GM18870 (cell line): ENCODE results near the gene RMI2.
"Not testable (repeated sequence)": the region's sequence is repeated elsewhere in the genome, so short reads cannot be mapped to it uniquely, and the experiment has no call there.

Experiments
- ATAC-seq: cut with Tn5 transposase; IDR thresholded peaks from one replicate; pipeline ENCODE4 v1.9.1; 2021; ENCODE audit warnings: moderate library complexity; ENCODE audit not compliant: unreplicated experiment

RMI2 gene

DNA sequence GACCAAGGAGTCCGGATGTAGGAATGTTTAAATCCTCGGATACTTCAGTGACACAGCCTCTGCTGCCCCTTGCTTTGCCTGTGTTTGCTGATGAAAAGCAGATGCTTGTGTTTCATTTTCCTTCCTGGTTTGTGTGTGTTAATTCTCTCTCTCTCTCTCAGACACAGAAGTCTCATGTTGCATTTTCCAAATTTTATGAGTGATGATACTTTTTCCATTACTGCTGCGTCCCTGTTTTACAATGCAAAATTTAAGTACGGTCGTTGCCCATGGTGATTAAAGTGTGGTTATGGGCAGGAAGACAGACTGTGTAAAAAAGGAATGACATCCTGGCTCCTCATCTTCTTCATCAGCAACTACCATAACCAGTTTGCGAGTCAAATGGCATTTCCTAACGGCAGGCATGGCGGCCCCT is 5.7 kb downstream of the RMI2 start:
- ATAC-seq: no peak

DNA sequence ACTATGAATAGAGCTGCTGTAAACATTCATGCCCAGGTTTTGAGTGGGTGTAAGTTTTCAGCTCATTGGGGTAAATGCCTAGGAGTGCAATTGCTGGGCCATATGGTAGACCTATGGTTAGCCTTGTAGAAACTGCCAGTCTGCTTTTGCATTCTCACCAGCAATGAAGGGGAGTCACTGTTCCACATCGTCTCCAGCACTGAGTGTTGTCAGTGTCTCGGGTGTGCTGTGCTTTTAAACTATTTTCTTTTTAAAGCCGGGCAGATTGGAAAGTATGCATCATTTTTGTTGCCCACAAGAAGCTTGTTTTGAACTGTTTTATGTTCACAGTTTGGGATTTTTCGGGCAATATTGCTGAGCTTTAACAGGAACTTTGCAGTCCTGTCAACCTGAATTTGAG is 7.9 kb downstream of the RMI2 start:
- ATAC-seq: no peak

DNA sequence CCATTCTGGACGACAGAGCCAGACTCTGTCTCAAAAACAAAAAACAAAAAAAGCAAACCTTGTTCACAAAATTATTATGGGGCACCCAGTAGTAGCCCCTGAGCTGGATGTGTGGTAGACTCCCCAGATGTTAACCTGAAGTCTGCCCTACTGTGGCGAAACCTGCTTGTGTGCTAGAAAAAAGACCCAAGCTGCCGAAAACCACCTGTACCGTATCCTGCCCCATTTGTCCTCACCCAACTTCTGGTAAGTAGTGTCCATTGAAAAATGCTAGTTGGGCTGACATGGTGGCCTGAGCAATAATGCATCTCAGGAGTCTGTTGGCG is 9.1 kb downstream of the RMI2 start:
- ATAC-seq: peak; percentile 25

DNA sequence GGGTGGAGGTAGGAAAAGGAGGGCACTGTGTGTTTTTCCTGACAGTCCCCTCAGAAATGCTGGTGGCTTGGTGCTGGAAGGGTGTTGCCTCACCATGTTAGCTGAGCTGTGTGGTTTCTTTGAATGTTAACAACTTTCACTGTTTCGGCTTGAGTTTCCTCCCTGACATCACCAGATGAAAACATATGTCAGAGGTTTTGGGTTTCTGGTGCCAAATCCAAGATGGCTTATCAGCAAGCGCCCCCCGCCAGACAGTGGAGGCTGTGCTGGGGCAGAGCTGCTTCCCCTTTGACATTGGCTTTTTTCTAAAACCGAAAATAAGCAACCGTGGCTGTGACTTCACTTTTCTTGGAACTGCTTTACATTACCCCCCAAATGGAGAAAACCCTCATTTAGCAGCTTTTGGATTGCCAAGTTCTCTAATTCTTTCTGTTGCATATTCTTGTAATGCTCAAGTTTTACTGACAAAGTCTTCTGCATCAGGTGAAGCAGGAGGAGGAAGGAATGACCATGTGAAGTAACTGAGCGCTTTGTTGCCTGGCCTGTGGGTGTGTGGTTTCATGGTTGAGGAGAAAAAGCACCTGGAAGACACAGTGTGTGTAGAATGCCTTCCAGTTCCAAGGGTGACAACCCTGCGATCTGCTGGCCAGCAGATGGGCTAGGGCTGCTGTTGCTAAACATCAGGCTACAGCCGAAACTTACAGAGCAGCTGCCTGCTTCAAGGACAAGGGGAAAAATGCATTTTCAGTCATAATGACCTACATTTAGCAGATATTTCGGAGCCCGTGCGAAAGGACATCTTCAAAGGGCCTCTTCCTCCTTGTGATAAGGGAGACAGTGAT is 9.7 kb downstream of the RMI2 start:
- ATAC-seq: peak; percentile 76

DNA sequence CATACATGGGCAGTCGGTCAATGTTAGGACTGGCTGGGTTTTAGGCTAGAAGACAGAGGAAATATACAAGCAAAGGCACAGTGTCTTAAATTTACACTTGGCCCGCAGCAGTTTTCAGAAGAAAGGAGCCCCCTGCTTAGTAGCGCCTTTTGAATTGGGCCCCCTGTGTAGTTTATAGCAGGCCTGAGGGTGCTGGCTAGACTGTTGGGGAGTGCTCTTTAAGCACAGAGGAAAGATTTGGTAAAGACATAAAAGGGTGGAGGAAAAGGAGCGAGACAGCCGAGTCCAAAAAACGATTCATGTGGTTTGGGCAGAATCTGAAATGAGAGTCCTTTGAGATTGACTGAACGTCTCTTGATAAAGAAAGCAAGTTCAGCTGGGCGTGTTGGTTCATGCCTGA is 10.6 kb downstream of the RMI2 start:
- ATAC-seq: no peak

DNA sequence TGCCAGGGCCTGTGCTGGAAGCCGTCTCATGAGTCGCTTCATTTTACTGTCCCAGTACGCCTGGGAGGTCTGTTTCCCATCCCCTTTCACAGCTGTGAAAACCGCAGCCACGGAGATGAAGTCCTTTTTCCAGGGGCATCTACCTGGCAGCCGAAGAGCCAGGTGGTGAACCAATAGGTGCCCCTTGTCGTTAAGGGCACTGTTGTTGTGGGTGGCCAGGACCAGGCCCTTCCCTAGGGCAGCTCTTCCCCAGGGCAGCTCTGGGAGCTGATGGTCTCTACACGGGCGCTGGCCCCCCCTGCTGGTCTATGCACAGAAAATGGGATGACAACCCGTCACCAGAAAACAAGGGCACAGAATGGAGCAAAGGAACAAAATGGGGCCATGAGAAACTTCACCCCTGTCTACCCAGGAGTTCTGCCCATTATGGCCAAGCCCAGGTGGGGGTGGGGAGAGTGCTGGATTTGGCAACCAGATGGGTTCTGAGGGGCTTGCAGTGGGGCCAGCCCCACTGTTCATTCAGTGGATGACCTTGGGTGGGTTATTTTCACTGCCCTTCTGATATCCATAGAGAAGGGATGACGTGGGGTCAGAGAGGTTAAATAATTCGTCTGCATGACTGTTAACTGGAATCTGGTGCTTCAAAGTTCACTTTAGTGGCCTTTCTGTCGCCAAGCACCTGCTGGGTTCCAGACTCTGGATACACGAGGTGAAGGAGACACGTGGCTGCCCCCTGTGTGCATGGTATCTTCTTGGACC is 11.5 kb downstream of the RMI2 start:
- ATAC-seq: no peak

DNA sequence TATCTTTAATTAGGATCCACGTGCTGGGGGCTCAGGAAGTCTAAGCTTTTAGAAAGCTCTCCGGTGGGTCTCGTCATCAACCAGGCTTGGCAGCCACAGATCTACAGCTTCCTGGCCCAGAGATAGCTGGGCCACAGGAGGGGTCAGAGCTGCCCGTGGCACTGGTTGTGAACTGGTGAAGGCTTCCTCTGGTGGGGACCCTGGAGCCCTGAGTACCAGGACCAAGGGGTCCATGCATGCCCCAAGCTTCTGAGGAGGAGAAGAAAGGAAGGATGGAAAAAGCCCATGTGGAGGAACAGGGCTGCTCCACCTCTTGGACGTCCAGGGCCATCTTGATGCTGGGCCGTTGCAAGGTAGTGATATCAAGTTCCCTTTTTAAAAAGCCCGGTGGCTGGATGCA is 13.3 kb downstream of the RMI2 start:
- no peak for ATAC-seq

DNA sequence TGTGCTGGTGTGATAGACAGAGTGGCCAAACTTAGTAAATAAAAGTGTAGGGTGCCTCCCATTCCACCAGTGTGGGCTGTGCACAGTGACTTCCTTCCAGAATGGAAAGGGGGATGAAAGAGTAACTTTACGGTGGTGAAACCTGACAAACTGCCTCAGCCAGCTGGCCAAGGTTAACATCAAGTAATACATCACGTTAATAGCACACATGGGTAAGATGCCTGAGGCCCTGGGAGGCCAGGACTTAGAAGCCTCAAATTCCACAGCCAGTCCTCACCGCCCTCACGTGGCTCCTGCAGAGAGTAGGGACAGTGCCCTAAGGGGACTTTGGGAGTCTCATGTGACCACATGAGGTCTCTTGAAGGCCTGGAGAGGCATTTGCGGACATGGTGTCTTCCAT is 14.1 kb downstream of the RMI2 start:
- ATAC-seq: no peak

DNA sequence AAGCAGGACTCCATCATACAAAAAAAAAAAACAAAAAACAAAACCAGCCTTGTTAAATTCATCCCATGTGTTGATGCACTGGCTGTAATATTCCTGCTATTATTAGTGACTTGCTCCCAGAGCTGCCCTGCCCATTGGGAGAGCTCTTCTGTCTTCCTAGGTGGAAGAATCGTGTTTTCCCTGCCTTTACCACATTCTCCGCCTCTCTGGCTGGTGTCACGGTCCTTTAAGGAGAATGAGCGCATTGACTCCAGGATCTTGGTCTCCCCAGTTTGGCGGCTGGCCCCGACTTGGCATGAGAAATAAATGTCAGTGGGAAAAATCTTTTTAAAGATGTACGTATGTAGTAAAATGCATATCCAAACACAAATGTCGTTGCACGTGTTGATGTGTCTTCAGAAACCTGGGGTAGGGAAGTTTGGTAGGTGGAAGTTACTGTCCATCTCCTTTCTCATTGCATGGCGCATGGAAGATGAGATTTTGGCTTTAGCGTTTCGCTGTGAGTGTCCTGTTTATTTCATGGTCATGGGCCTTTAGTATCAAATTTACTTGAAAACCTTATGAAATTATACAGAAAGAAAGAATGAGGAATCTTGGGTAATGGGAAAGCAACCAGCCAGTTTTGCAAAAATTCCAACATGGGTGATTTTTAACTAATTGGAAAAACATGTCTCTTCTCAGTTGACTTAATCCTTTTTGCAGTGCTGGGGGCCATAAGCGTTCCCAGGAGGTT is 15.5 kb downstream of the RMI2 start:
- no peak for ATAC-seq

DNA sequence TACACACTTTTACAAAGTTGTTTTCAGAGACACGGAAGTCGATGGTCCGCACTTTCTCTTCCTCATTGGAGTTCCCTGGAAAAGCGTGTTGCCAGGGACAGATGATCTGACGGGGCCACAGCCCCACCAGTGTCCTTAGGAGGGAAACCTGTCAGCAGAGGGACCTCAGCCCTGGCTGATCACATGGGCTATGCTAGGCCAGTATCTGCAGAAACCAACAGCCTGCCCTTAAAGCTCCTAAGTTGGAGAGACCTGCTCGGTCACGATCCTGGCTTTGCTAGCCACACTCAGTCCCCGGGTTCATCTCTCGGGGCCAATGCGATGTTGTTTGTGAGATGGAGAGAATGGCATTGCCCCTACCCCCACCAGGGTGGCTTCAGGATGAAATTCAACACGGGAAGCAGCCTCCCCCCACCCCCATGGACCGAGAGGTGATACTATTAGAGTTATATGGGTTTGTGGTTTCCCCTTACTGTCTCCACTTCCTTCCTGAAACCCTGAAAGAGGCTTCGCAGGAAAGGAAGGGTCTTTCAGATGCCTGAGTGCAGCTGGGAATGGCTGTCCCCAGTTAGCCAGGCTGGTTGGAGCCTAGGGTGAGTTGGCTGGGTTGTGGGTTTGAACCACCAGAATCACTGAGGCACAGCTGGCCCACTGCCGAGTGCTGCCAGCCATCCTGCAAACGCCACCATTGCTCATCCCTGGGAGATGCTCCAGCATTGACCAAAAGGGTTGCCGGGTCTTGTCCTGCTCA is 16.6 kb downstream of the RMI2 start:
- no peak for ATAC-seq

DNA sequence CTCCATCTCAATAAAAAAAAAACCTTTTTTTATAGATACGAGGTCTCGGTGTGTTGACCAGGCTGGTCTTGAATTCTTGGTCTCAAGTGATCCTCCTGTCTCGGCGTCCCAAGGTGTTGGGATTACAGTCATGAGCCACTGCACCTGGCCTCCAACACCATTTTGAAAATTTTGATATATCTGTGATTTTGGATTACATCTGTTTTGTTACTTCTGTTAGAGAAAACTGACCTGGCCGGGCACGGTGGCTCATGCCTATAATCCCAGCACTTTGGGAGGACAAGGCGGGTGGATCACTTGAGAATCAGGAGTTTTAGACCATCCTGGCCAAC is 18.6 kb downstream of the RMI2 start:
- no peak for ATAC-seq

DNA sequence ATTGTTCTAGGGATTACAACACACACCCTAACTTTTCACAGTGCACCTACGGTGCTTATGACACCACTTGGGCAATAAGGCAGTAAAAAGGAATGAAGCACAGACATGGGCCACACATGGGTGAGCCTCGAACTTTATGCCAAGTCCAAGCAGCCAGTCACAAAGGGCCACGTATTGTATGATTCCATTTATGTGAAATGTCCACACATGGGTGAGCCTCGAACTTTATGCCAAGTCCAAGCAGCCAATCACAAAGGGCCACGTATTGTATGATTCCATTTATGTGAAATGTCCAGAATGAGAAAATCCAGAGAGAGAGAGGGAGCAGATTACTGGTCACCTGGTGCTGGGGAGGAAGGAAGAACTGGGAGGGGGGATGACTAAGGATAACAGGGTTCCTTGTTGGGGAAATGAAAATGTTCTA is 22.2 kb downstream of the RMI2 start:
- no peak for ATAC-seq

DNA sequence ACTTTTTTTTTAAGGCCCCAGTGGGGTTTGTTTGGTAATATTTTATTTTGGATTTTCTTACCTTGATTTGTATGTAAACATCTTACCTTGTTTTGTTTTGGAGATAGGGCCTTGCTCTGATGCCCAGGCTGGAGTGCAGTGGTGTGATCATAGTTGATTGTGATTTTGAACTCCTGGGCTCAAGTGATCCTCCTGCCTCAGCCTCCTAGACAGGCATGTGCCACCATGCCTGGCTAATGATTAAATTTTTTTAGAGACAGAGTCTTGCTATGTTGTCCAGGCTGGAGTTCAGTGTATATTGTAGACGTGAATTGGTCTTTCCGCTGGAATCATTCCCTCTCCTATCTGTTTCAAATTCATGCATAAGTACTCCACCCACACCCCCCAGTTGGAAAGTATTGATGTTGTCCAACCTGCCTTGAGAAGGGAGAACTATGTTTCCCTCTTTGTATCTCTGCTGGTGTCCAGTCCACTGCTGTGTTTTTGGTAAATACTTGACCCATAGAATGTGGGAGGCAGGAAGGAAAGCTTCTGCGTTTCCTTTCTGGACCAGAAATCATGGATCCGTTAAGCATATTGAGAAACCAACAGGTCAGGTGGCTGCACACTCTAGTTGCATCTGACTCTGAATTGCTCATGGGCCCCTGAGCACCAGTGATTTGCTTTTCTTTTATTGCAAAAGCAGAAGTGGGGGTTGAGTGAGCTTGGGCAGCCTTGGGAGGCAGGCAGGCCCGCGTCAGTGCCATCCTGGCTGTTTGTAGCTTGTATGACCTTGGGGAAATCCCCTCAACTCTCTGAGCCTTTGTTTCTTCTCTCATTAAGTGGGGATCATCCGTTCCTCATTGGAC is 25.0 kb downstream of the RMI2 start:
- no peak for ATAC-seq

DNA sequence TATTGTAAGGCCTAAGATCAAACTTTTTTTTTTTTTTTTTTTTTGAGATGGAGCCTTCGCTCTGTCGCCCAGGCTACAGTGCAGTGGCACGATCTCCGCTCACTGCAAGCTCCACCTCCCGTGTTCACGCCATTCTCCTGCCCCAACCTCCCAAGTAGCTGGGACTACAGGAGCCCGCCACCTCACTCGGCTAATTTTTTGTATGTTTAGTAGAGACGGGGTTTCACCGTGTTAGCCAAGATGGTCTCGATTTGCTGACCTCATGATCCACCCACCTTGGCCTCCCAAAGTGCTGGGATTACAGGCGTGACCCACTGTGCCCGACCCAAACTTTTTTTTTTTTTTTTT is 25.6 kb downstream of the RMI2 start:
- ATAC-seq: not testable (repeated sequence)

DNA sequence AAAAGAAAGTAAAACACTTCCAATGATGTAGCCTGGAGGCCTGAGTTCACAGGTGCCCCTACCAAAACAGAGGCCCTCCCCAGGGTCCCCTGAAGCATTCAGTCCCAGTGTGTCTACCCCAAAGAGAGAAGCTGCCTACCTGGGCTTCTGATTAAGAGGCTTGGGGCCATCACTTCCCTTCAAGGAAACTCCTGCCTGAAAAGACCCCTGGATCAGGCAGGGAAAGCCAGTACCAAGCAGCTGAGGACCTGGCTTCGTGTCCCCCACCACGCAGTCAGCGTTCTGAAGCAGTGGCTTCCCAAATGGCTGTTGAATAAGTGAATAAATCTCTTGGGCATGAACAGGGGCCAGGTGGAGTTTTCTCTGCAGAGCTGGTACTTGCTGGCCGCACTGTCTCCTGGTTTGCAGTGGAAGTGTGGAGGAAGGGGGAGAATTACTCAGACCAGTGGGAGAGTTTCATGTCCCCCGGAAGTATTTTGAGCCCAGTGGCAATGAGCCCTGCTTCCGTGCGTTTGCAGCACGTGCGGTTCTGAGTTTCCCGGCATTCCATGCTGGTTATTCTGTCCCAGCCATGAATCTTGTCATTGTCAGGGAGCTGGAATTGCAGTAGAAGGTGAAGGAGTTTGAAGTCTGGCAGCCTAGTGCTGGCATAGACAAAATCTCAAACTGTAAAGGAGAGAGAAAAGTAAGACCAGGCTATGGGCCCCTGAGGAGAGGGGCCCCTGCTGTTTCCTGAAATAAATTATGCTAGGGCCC is 27.0 kb downstream of the RMI2 start:
- no peak for ATAC-seq

DNA sequence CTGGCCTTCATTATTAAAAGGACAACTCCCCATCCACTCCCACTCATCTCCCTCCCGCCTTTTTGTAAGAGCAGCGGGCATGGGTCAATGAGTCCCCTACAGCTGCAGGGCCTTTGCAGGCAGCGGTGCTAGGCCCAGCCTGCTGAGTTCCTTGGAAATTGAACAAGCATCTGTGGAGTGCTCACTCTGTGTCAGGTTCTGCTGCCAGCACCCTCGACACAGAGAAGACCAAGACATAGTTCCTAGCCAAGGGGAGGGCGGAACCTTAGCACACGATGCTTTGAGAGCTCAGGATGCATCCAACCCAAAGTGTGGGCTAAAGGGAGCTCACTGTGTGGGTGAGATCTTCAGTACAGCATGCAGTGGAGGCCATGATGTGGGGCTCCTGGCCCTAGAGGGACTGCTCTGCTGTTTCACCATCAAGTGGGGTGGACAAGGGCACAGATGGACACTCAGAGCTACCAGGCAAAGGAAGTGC is 27.6 kb downstream of the RMI2 start:
- ATAC-seq: no peak

DNA sequence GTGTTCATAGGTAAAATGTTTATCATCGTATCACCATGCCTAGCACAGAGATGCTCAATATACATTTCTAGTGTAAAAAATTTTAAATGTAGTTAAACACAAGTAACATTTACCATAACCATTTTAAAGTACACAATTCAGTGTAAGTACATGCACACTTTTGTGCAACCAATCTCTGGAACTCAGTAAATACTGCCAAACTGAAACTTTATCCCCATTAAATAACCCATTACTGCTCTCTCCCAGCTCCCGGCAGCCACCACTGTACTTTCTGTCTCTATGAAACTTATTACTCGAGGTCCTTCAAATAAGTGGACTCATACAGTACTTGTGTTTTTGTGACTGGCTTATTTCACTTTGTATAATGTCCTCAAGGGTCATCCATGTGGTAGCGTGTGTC is 29.0 kb downstream of the RMI2 start:
- ATAC-seq: no peak

DNA sequence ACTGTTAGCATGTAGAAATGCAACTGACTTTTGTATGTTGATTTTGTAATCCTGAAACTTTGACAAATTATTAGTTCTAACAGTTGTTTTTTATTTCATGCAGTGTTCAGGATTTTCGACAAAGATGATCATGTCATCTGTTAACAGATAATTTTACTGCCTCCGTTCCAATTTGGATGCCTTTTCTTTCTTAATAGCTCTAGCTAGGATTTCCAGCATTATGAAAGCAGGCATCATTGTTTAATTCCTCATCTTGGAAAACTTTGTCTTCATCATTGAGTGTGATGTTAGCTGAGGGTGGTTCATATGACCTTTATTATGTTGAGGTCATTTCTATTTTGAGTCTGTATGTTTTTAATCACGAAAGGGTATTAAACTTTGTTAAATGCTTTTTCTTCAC is 31.9 kb downstream of the RMI2 start:
- no peak for ATAC-seq

DNA sequence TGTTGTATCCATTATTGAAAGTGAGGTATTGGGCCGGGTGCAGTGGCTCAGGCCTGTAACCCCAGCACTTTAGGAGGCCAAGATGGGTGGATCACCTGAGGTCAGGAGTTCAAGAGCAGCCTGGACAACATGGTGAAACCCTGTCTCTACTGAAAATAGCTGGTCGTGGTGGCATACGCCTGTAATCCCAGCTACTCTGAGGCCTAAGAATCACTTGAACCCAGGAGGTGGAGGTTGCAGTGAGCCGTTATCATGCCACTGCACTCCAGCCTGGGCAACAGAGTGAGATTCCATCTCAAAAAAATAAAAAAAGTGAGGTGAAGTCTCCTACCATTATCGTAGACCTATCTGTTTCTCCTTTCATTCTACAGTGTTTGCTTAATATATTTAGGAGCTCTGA is 33.7 kb downstream of the RMI2 start:
- not testable (repeated sequence) for ATAC-seq

DNA sequence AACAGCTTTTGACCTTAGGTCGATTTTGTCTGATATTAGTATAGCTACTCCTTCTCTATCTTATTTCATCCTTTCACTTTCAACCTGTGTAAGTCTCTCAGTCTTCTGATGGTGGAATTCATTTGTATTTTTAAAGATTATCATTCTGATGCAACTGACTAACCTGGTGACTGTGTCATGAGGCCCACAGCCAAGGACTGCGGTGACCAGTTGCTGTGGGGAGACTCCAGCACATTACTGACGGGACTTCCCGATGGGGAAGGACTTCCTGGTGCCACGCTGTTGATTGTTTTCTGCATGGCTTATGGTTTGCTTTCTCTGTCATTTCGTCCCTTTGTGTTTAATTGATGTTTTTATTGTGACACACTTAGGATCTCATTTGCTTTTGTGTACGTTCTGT is 34.2 kb downstream of the RMI2 start:
- ATAC-seq: peak; percentile 65
